WI38 (cell line): ENCODE measurements around the gene MIPEP.

ENCODE experiments used
- H3K4me3 ChIP-seq: 2 replicates; pipeline ENCODE4 v1.5.1; 2011; ENCODE audit warnings: low read depth, mild to moderate bottlenecking, control low read depth, low read length
- CTCF ChIP-seq: IDR thresholded peaks from 2 replicates; pipeline ENCODE4 v1.5.1; 2012; ENCODE audit warnings: low read depth, mild to moderate bottlenecking, control low read depth, low read length

Gene MIPEP

GRCh38 chr13:23685416-23685815 lies 203.8 kb downstream of the MIPEP start:
- no peak overlapping the region for H3K4me3 ChIP-seq
- no peak for TF ChIP-seq CTCF

- TF ChIP-seq CTCF, result no peak
- H3K4me3 ChIP-seq, result no peak overlapping the region
Measured at GRCh38 chr13:23684647-23685046, 204.6 kb downstream of the MIPEP start.

DNA sequence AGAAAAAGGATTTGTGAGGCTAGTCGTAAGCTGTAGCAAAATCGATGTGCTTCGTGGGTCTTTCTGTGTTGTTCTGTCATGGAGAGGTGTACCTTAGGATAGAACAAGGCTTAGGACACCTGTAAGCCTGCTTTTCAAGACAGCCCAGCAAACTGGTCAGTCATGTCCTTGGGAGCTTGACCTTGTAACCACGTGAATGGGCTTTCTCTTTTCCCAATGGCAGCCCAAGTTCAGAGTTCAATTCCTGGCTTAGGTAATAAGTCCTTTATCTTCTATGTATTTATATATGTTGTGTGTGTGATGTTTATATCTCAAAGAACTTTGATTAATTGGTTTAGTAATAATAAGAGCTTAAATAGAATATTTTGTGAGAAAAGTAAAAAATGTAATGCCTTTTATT lies 206.1 kb downstream of the MIPEP start:
- TF ChIP-seq CTCF, result no peak

DNA sequence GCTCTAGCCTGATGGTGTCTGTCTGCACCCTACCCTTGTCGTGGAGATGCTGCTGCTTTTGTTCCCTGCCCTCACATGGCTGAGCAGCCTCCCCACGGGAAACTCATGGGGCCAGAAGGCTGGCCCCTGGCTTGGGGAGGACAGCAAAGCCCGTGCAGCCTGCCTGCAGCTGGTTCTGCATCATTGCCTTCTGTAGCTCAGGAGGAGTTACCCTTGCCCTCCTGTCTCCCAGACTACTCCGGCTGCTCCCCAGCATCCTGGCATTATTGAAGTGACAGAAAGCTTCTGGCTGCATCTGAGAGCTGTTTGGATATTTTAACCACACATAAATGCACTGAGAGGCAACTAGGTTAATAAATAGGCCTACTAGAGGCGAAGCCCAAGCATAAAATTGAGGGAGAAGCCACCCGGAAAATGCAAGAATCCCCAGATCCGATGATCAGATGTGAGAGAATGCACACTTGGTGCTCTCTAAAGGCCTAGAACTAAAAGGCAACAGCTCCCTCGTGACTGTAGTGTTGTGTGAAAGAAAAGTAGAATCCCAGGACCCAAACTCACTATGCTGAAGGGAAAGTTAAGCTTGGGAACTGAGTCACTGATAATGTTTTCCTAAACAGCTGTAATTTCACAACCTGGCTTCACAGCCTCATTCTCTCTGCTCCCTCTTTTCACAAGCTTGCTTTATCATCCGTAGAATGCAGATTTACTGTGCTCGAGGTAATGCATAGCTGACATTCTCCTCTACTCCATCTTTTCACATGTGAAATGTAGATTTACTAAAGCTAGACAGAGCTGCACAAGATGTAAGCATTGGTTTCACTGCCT lies 208.1 kb downstream of the MIPEP start:
- no peak for TF ChIP-seq CTCF
- no peak overlapping the region for H3K4me3 ChIP-seq

More for the DNA sequence above, 206.1 kb downstream of the MIPEP start:
- no peak overlapping the region for H3K4me3 ChIP-seq
